OCI-LY7 (cell line): ENCODE data around the gene COX7A2L. TPM values are rescaled to one million over a fixed set of nuclear protein-coding genes. Genes with fewer than 3 reads are reported as not detected.

Experiments used
- BruUV-seq: library from RNA; stranded (reverse); fragments of 400-500 nt; replicated peaks from 2 replicates; lab custom pipeline; 2021; lab: Mats Ljungman, UMichigan
- CTCF ChIA-PET: fragments of 300-600 bp; sonication (Branson Sonifier 250); formaldehyde crosslinking; loops from one replicate; lab custom pipeline; 2022; ENCODE audit warnings: antibody characterized with exemption; ENCODE audit not compliant: unreplicated experiment; lab: Charles Lee
- POLR2A ChIA-PET: fragments of 300-600 bp; sonication (Branson Sonifier 250); formaldehyde crosslinking; loops from one replicate; lab custom pipeline; 2022; ENCODE audit warnings: antibody characterized with exemption; lab: Charles Lee
- DNase-seq: peaks from one replicate; pipeline ENCODE4 v3.0.0-alpha.2; 2015; ENCODE audit warnings: low spot score
- H2AFZ ChIP-seq: fragments of 200-600 bp; sonication (generic), shearing (Covaris generic); 2 replicates; pipeline ENCODE4 v1.6.1; 2014; ENCODE audit warnings: mild to moderate bottlenecking, antibody characterized with exemption, low read length, moderate library complexity
- H3K27ac ChIP-seq: fragments of 200-600 bp; sonication (generic); 2 replicates; pipeline ENCODE4 v1.5.1; 2014; ENCODE audit warnings: mixed run types, low read depth, mild to moderate bottlenecking, moderate library complexity, low read length, inconsistent platforms; ENCODE audit not compliant: poor library complexity, severe bottlenecking
- H3K36me3 ChIP-seq: fragments of 200-600 bp; sonication (generic); 2 replicates; pipeline ENCODE4 v1.6.1; 2014; ENCODE audit warnings: mild to moderate bottlenecking, antibody characterized with exemption, low read length, moderate library complexity, mixed read lengths; ENCODE audit not compliant: insufficient read depth
- H3K4me1 ChIP-seq: fragments of 200-600 bp; sonication (generic); 2 replicates; pipeline ENCODE4 v1.5.1; 2014; ENCODE audit warnings: mild to moderate bottlenecking, low read length; ENCODE audit not compliant: insufficient read depth, poor library complexity, severe bottlenecking
- H3K4me2 ChIP-seq: fragments of 200-600 bp; sonication (generic); 2 replicates; pipeline ENCODE4 v1.6.1; 2014; ENCODE audit warnings: mild to moderate bottlenecking, low read length
- H3K4me3 ChIP-seq: fragments of 200-600 bp; sonication (generic); 2 replicates; pipeline ENCODE4 v1.5.1; 2014; ENCODE audit warnings: mild to moderate bottlenecking, low read depth, low read length; ENCODE audit not compliant: poor library complexity, severe bottlenecking
- H3K79me2 ChIP-seq: fragments of 200-600 bp; sonication (generic); 2 replicates; pipeline ENCODE4 v1.6.1; 2016; ENCODE audit warnings: low read depth, mild to moderate bottlenecking, low read length, moderate library complexity, mixed read lengths; ENCODE audit not compliant: insufficient read depth
- H3K9me2 ChIP-seq: fragments of 200-600 bp; sonication (generic); 2 replicates; pipeline ENCODE4 v1.6.1; 2016; ENCODE audit warnings: mild to moderate bottlenecking, low read length, mixed read lengths; ENCODE audit not compliant: insufficient read depth
- H3K9me3 ChIP-seq: fragments of 200-600 bp; sonication (generic); 2 replicates; pipeline ENCODE4 v1.6.1; 2014; ENCODE audit warnings: mild to moderate bottlenecking, mixed run types, low read length, mixed read lengths
- H4K20me1 ChIP-seq: fragments of 200-600 bp; sonication (generic); 2 replicates; pipeline ENCODE4 v1.6.1; 2014; ENCODE audit warnings: mild to moderate bottlenecking, antibody characterized with exemption, low read length, moderate library complexity, mixed read lengths; ENCODE audit not compliant: insufficient read depth
- EZH2phosphoT487 ChIP-seq: fragments of 200-600 bp; sonication (generic); IDR thresholded peaks from 2 replicates; pipeline ENCODE4 v1.6.1; 2018; ENCODE audit warnings: low read depth, borderline replicate concordance, mild to moderate bottlenecking, mixed run types, antibody characterized with exemption, low read length, moderate library complexity, mixed read lengths
- intact Hi-C: fragments of 100-400 bp; cut with micrococcal nuclease; formaldehyde crosslinking; loops from one replicate; pipeline ENCODE4 v1.10.0; 2022; ENCODE audit not compliant: unreplicated experiment
- total RNA-seq, 2 experiments: library from RNA; depleted of rRNA in 1 of 2; stranded (reverse); fragments of >200 nt in 1 of 2; shearing (Covaris generic) in 1 of 2; gene quantifications; 2 replicates each; pipeline ENCODE4 v1.2.3, GENCODE V29; 2014 to 2022
- TF ChIP-seq, protein P1 (sequence below): fragments of 200-600 bp; sonication (generic); conservative IDR thresholded peaks from 2 replicates; pipeline ENCODE4 v1.5.1; 2014; ENCODE audit warnings: mild to moderate bottlenecking, antibody characterized with exemption, low read length, moderate library complexity, mixed read lengths

Gene COX7A2L
- total RNA-seq, 2 experiments from 2014 or later = 118 to 121 TPM

DNA sequence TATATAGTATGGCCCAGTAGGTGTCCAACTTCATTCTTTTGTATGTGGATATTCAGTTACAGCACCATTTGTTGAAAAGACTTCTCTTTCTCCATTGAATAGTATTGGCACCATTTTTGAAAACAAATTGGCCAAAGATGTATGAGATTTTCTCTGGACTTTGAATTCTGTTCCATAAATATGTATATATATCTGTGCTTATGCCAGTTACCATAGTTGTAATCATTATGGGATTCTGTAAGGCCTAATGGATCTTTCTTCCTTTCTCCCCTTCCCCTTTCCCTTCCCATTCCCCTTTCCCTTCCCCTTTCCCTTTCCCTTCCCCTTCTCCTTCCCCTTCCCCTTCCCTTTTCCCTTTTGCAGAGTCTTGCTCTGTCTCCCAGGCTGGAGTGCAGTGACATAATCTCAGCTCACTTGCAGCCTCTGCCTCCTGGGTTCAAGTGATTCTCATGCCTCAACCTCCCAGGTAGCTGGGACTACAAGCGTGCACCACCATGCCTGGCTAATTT is 51.0 kb downstream of the COX7A2L start:
- Histone ChIP-seq H3K36me3 (peaks cover 7% of the 10 kb centered on the region; the same call in 1 of the 2 replicates), H3K4me2 (no peak overlapping the region), H2AFZ (no peak overlapping the region), H3K4me1 (no peaks in the 10 kb centered on the region), H3K27ac (no peak overlapping the region), H4K20me1 (no peaks in the 10 kb centered on the region), H3K9me3 (no peaks in the 10 kb centered on the region), H3K79me2 (no peaks in the 10 kb centered on the region), H3K4me3 (no peak overlapping the region), H3K9me2 (no peaks in the 10 kb centered on the region)
- POLR2A ChIA-PET = interaction anchor here (1.2 kb wide), 1 partner anchor 10 kb away, joined by 3 read pairs; no protein-coding TSS in a partner anchor
- intact Hi-C loops = no loop called here
- DNase-seq = no peak
- no peak for TF ChIP-seq EZH2phosphoT487
- TF ChIP-seq, protein P1, sequence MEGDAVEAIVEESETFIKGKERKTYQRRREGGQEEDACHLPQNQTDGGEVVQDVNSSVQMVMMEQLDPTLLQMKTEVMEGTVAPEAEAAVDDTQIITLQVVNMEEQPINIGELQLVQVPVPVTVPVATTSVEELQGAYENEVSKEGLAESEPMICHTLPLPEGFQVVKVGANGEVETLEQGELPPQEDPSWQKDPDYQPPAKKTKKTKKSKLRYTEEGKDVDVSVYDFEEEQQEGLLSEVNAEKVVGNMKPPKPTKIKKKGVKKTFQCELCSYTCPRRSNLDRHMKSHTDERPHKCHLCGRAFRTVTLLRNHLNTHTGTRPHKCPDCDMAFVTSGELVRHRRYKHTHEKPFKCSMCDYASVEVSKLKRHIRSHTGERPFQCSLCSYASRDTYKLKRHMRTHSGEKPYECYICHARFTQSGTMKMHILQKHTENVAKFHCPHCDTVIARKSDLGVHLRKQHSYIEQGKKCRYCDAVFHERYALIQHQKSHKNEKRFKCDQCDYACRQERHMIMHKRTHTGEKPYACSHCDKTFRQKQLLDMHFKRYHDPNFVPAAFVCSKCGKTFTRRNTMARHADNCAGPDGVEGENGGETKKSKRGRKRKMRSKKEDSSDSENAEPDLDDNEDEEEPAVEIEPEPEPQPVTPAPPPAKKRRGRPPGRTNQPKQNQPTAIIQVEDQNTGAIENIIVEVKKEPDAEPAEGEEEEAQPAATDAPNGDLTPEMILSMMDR = no peak
- CTCF ChIA-PET = interaction anchor here (0.7 kb wide), 1 partner anchor 212 kb away, joined by 3 read pairs; no protein-coding TSS in a partner anchor
- no TSS peak for BruUV-seq

DNA sequence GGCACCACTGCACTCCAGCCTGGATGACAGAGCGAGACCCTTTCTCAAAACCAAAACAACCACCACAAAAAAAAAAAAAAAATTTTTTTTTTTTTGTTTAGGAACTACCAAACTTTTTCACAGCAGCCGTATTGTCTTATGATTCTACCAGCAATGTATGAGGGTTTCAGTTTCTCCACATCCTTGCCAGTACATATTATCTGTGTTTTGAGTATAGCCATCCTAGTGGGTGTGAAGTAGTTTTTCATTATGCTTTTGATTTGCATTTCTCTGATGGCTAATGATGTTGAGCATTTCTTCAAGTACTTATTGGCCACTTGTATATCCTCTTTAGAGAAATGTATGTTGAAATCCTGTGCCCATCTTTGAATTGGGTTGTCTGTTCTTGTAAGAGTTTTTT is 51.7 kb downstream of the COX7A2L start:
- Histone ChIP-seq H3K79me2 (no peaks in the 10 kb centered on the region), H2AFZ (no peak overlapping the region), H3K4me2 (no peak overlapping the region), H3K4me1 (no peaks in the 10 kb centered on the region), H3K36me3 (peaks cover 9% of the 10 kb centered on the region), H3K27ac (no peak overlapping the region), H4K20me1 (no peaks in the 10 kb centered on the region), H3K9me2 (no peaks in the 10 kb centered on the region), H3K9me3 (no peaks in the 10 kb centered on the region), H3K4me3 (no peak overlapping the region)
- TF ChIP-seq EZH2phosphoT487 = no peak
- intact Hi-C loops = no loop called here
- CTCF ChIA-PET = no interaction called here
- POLR2A ChIA-PET = interaction anchor here (0.7 to 1.2 kb wide), 5 partner anchors 9 to 254 kb away, joined by 3 to 11 read pairs (median 3); no protein-coding TSS in a partner anchor
- DNase-seq = no peak
- no TSS peak for BruUV-seq

DNA sequence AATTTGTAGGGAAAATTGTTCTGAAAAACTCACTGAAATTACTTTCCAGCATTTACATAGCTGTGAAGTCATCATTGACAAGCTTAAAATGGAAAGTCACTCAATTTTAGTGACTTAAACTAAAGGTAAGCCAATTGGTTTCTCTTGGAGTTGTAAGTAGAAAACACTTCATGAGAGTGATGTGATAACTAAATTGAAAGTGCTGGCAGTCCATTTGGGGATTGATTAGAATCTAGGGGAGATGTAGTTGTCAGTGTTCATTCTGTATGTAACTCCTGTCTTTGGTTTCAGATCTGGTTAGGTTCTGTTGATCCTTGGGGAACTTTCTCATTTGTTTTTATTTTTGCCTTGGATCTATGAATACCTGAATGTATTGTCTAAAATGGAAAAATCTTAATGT is 53.8 kb downstream of the COX7A2L start:
- Histone ChIP-seq H3K9me2 (no peaks in the 10 kb centered on the region), H3K4me3 (no peak overlapping the region), H4K20me1 (no peaks in the 10 kb centered on the region), H2AFZ (no peak overlapping the region), H3K4me1 (no peaks in the 10 kb centered on the region), H3K27ac (no peak overlapping the region), H3K36me3 (peaks cover 22% of the 10 kb centered on the region), H3K9me3 (no peaks in the 10 kb centered on the region), H3K4me2 (no peak overlapping the region), H3K79me2 (no peaks in the 10 kb centered on the region)
- TF ChIP-seq EZH2phosphoT487 = no peak
- TF ChIP-seq, protein P1 = no peak
- POLR2A ChIA-PET = interaction anchor here (0.6 kb wide), 1 partner anchor 143 kb away, joined by 3 read pairs; no protein-coding TSS in a partner anchor
- BruUV-seq = no TSS peak
- intact Hi-C loops = no loop called here
- no peak for DNase-seq
- CTCF ChIA-PET = no interaction called here
